Uterus (tissue), 2 donors: Measurements from ENCODE around the gene MSMB.

Experiments used
- CTCF ChIP-seq, 4 experiments: fragments of 200-600 bp in 2 of 4; fragments of 450-650 bp in 2 of 4; sonication (generic) in 2 of 4; IDR thresholded peaks; one replicate each; pipeline ENCODE4 v1.5.1; 2016 to 2019; ENCODE audit warnings: antibody characterized with exemption in 4 of 4, mild to moderate bottlenecking in 2 of 4, moderate library complexity in 1 of 4
- POLR2A ChIP-seq, 2 donors: fragments of 450-650 bp; IDR thresholded peaks; one replicate each; pipeline ENCODE4 v1.6.1; 2016; ENCODE audit warnings: antibody characterized with exemption in 2 of 2, mild to moderate bottlenecking in 1 of 2, moderate library complexity in 1 of 2

DNA sequence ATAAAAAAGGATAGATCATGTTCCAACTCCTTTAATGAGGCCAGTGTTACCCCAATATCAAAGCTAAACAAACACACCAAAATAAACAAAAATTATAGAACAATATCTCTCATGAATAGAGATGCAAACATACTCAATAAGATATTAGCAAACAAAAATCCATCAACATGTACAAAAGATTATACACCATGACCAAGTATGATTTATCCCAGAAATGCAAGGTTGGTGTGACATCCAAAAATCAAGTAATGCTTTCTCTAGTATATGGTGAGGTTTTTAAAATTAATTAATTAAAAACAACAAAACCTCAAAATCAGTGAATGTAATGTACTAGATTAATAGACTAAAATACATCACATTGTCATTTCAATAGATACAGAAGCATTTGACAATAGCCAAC, 11.0 kb upstream of the MSMB start:
- no peak for TF ChIP-seq POLR2A (IDR thresholded peaks at IDR 0.05)
- TF ChIP-seq CTCF (IDR thresholded peaks at IDR 0.05) = no peak
